ENCODE results near the gene EXOSC9. TPM values are rescaled to one million over a fixed set of nuclear protein-coding genes. Genes with fewer than 3 reads are reported as not detected.

Gene EXOSC9
- total and polyA plus RNA-seq, 2 donors (not counting 1 experiment from before 2014, with no cell fraction given), result 15.5 to 33.8 TPM

DNA sequence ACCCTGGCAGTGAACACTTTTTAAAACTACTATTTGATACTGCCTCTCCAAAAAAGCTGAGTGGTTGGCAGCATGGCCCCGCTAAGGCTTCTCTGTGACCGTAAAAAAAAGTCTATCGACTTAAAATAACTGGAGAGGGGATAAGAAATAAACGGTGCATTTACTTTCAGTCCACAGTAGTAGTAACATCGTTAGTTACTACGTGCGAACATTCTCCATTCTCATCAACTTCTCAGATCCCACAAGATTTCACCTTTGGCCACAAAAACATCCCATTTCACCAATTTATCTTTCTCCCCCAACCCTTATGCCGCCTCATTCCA, 524 bp upstream of the EXOSC9 start:
- no peak for DNase-seq (ENCODE audit: low read depth in 2 of 2)
- peak overlapping the region; percentile 81 for H2AFZ ChIP-seq (ENCODE audit: low read length)

DNA sequence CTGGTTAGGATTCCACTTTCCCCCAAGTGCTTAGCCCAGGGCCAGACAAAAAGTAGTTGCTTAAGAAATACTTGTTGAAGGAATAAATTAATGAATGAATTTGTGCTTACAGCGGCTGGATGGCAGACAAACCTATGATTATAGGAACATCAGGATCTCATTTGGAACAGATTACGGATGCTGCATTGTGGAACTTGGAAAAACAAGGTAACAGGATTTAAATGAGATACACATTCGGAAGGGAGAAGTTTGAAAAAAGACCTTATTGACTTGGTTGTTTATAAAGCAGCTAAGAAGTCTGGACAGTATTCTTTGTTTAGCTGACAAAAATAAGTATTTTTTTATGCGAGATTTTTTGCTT, 572 bp downstream of the EXOSC9 start:
- Histone ChIP-seq H4K20me1 (ENCODE audit: control insufficient read depth, extremely low read depth, insufficient read depth, low read length) (no peaks in the 10 kb centered on the region), H3K9me3 (ENCODE audit: control insufficient read depth, insufficient read depth, low read depth, low read length) (no peaks in the 10 kb centered on the region), H3K27me3 (ENCODE audit: control insufficient read depth, insufficient read depth, low read length) (no peaks in the 10 kb centered on the region), H3K4me1 (ENCODE audit: control insufficient read depth, extremely low read depth, insufficient read depth, low read length) (peaks cover 4% of the 10 kb centered on the region), H3K36me3 (ENCODE audit: control insufficient read depth, insufficient read depth, low read length) (no peaks in the 10 kb centered on the region), H3K4me2 (ENCODE audit: extremely low read depth, insufficient read depth, low read length) (peak overlapping the region; percentile 90), H3K4me3 (replicated peaks in 1 of 4; ENCODE audit: control extremely low read depth in 1 of 4, insufficient read depth in 1 of 4, low read depth in 3 of 4, low read length in 4 of 4) (peak overlapping the region; percentile 64 to 97 (median 91)), H2AFZ (ENCODE audit: low read length) (peak overlapping the region; percentile 95), H3K79me2 (ENCODE audit: control insufficient read depth, insufficient read depth, low read length) (peaks cover 19% of the 10 kb centered on the region), H3K9ac (ENCODE audit: insufficient read depth, low read length) (peak overlapping the region; percentile 78), H3K27ac (ENCODE audit: insufficient read depth, low read length) (peak overlapping the region; percentile 87)
- DNase-seq (ENCODE audit: low read depth in 2 of 2), result no peak
- no peak for TF ChIP-seq EZH2 (IDR thresholded peaks at IDR 0.05; ENCODE audit: low read length, missing control alignments)
- TF ChIP-seq, protein P1, sequence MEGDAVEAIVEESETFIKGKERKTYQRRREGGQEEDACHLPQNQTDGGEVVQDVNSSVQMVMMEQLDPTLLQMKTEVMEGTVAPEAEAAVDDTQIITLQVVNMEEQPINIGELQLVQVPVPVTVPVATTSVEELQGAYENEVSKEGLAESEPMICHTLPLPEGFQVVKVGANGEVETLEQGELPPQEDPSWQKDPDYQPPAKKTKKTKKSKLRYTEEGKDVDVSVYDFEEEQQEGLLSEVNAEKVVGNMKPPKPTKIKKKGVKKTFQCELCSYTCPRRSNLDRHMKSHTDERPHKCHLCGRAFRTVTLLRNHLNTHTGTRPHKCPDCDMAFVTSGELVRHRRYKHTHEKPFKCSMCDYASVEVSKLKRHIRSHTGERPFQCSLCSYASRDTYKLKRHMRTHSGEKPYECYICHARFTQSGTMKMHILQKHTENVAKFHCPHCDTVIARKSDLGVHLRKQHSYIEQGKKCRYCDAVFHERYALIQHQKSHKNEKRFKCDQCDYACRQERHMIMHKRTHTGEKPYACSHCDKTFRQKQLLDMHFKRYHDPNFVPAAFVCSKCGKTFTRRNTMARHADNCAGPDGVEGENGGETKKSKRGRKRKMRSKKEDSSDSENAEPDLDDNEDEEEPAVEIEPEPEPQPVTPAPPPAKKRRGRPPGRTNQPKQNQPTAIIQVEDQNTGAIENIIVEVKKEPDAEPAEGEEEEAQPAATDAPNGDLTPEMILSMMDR (conservative IDR thresholded peaks at IDR 0.05 in 1 of 2, IDR thresholded peaks at IDR 0.05 in 1 of 2; ENCODE audit: low read depth in 1 of 2, low read length in 2 of 2), result no peak

More for the DNA sequence above, 524 bp upstream of the EXOSC9 start:
- peak overlapping the region; percentile 87 for H3K27ac ChIP-seq (ENCODE audit: insufficient read depth, low read length)
- H3K9ac ChIP-seq (ENCODE audit: insufficient read depth, low read length), result peak overlapping the region; percentile 78
- peaks cover 7% of the 10 kb centered on the region for H3K4me1 ChIP-seq (ENCODE audit: control insufficient read depth, extremely low read depth, insufficient read depth, low read length)
- H3K4me3 ChIP-seq (replicated peaks in 1 of 4; ENCODE audit: control extremely low read depth in 1 of 4, insufficient read depth in 1 of 4, low read depth in 3 of 4, low read length in 4 of 4), result peak overlapping the region; percentile 18 to 97 (median 91)
- no peaks in the 10 kb centered on the region for H3K9me3 ChIP-seq (ENCODE audit: control insufficient read depth, insufficient read depth, low read depth, low read length)
- peak overlapping the region; percentile 73 for H3K4me2 ChIP-seq (ENCODE audit: extremely low read depth, insufficient read depth, low read length)
- no peaks in the 10 kb centered on the region for H3K36me3 ChIP-seq (ENCODE audit: control insufficient read depth, insufficient read depth, low read length)
- H3K79me2 ChIP-seq (ENCODE audit: control insufficient read depth, insufficient read depth, low read length), result peaks cover 19% of the 10 kb centered on the region
- TF ChIP-seq, protein P1 (conservative IDR thresholded peaks at IDR 0.05 in 1 of 2, IDR thresholded peaks at IDR 0.05 in 1 of 2; ENCODE audit: low read depth in 1 of 2, low read length in 2 of 2), result no peak
- TF ChIP-seq EZH2 (IDR thresholded peaks at IDR 0.05; ENCODE audit: low read length, missing control alignments), result no peak
- no peaks in the 10 kb centered on the region for H3K27me3 ChIP-seq (ENCODE audit: control insufficient read depth, insufficient read depth, low read length)
- H4K20me1 ChIP-seq (ENCODE audit: control insufficient read depth, extremely low read depth, insufficient read depth, low read length), result no peaks in the 10 kb centered on the region

DNA sequence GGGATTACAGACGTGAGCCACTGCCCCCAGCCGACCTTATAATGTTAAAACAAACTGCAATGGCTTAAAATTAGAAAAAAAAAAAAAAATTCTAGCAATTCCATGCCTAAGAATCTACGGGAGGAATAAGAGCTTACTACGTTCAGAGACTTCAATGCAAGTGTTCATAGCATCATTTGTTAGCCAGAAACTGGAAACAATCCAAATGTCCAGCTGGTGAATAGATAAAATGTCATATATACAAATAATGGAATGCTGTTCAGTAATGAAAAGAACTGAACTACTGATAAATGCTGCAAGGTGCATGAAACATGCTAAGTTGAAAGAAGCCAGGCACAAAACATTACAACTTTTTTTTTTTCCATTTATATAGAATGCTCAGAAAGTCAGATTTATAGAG, 5.3 kb downstream of the EXOSC9 start:
- Histone ChIP-seq H3K36me3 (ENCODE audit: control insufficient read depth, insufficient read depth, low read length) (peaks cover 2% of the 10 kb centered on the region), H3K9ac (ENCODE audit: insufficient read depth, low read length) (no peak overlapping the region), H4K20me1 (ENCODE audit: control insufficient read depth, extremely low read depth, insufficient read depth, low read length) (no peaks in the 10 kb centered on the region), H3K27ac (ENCODE audit: insufficient read depth, low read length) (no peak overlapping the region), H2AFZ (ENCODE audit: low read length) (no peak overlapping the region), H3K4me1 (ENCODE audit: control insufficient read depth, extremely low read depth, insufficient read depth, low read length) (peaks cover 4% of the 10 kb centered on the region), H3K4me3 (replicated peaks in 1 of 4; ENCODE audit: control extremely low read depth in 1 of 4, insufficient read depth in 1 of 4, low read depth in 3 of 4, low read length in 4 of 4) (no peak overlapping the region), H3K27me3 (ENCODE audit: control insufficient read depth, insufficient read depth, low read length) (no peaks in the 10 kb centered on the region), H3K4me2 (ENCODE audit: extremely low read depth, insufficient read depth, low read length) (no peak overlapping the region), H3K79me2 (ENCODE audit: control insufficient read depth, insufficient read depth, low read length) (peaks cover 17% of the 10 kb centered on the region), H3K9me3 (ENCODE audit: control insufficient read depth, insufficient read depth, low read depth, low read length) (no peaks in the 10 kb centered on the region)
- DNase-seq (ENCODE audit: low read depth in 2 of 2), result no peak
- no peak for TF ChIP-seq EZH2 (IDR thresholded peaks at IDR 0.05; ENCODE audit: low read length, missing control alignments)

All from fibroblast of lung (primary cell).